IPS-NIHi7 (cell line): Measurements from ENCODE around the gene ATP2A1.
"Not testable (repeated sequence)": the region's sequence is repeated elsewhere in the genome, so short reads cannot be mapped to it uniquely, and the experiment has no call there.

Source experiments
- DNase-seq: peaks from one replicate; pipeline ENCODE4 v3.0.0; 2012; ENCODE audit warnings: mixed read lengths; ENCODE audit errors: extremely low spot score

The ATP2A1 gene

GRCh38 chr16:28881565-28881964 lies 3.3 kb downstream of the ATP2A1 start:
- DNase-seq: not testable (repeated sequence)

GRCh38 chr16:28882551-28883160 lies 4.4 kb downstream of the ATP2A1 start:
- DNase-seq: peak; percentile 63

- no peak for DNase-seq
Observed at GRCh38 chr16:28883221-28883996, 5.1 kb downstream of the ATP2A1 start.

- no peak for DNase-seq
Observed at GRCh38 chr16:28884045-28884444, 5.8 kb downstream of the ATP2A1 start.

- DNase-seq: no peak
Observed at GRCh38 chr16:28886945-28887344, 8.7 kb downstream of the ATP2A1 start.

- DNase-seq: not testable (repeated sequence)
Observed at GRCh38 chr16:28890355-28890754, 12.1 kb downstream of the ATP2A1 start.

GRCh38 chr16:28891964-28892890 lies 13.9 kb downstream of the ATP2A1 start:
- no peak for DNase-seq

- no peak for DNase-seq
Observed at GRCh38 chr16:28893291-28893690, 15.0 kb downstream of the ATP2A1 start.

GRCh38 chr16:28895609-28896008 lies 17.3 kb downstream of the ATP2A1 start:
- no peak for DNase-seq

GRCh38 chr16:28897826-28898225 lies 19.5 kb downstream of the ATP2A1 start:
- no peak for DNase-seq

- DNase-seq: no peak
Observed at GRCh38 chr16:28898266-28898665, 20.0 kb downstream of the ATP2A1 start.

GRCh38 chr16:28898942-28899341 lies 20.7 kb downstream of the ATP2A1 start:
- DNase-seq: no peak

GRCh38 chr16:28899882-28900590 lies 21.7 kb downstream of the ATP2A1 start:
- no peak for DNase-seq

- no peak for DNase-seq
Observed at GRCh38 chr16:28900601-28901000, 22.3 kb downstream of the ATP2A1 start.

- no peak for DNase-seq
Observed at GRCh38 chr16:28901862-28902261, 23.6 kb downstream of the ATP2A1 start.

- no peak for DNase-seq
Observed at GRCh38 chr16:28902909-28903308, 24.6 kb downstream of the ATP2A1 start.

GRCh38 chr16:28903344-28904042 lies 25.2 kb downstream of the ATP2A1 start:
- no peak for DNase-seq

GRCh38 chr16:28904363-28904762 lies 26.1 kb downstream of the ATP2A1 start:
- DNase-seq: no peak

GRCh38 chr16:28904828-28905227 lies 26.5 kb downstream of the ATP2A1 start:
- no peak for DNase-seq

GRCh38 chr16:28905229-28905754 lies 27.0 kb downstream of the ATP2A1 start:
- DNase-seq: no peak
